ENCODE results near the gene RYR2. TPM values are rescaled to one million over a fixed set of nuclear protein-coding genes. Genes with fewer than 3 reads are reported as not detected.

The RYR2 gene
- total RNA-seq, 3 donors from 2014 or later: 0.16 to 0.59 (median 0.33) TPM

- Histone ChIP-seq H3K4me3 (no peak overlapping the region), H3K4me1 (no peaks in the 10 kb centered on the region), H3K9me3 (no peaks in the 10 kb centered on the region), H3K27ac (no peak overlapping the region), H3K36me3 (no peaks in the 10 kb centered on the region), H3K27me3 (no peaks in the 10 kb centered on the region)
- intact Hi-C loops (cut with DNase I; ENCODE audit: low total_unique reads): no loop called here
- TF ChIP-seq CTCF (IDR thresholded peaks at IDR 0.05) (no peak), POLR2A (IDR thresholded peaks at IDR 0.05) (no peak), POLR2AphosphoS5 (IDR thresholded peaks at IDR 0.05) (no peak)
- no peak for DNase-seq (ENCODE audit: low spot score in 2 of 2)
Observed at GRCh38 chr1:237685551-237685950, 643.6 kb downstream of the RYR2 start.

- intact Hi-C loops (cut with DNase I; ENCODE audit: low total_unique reads): no loop called here
- no peak overlapping the region for H3K4me3 ChIP-seq
- no peak for TF ChIP-seq POLR2A (IDR thresholded peaks at IDR 0.05)
- TF ChIP-seq CTCF (IDR thresholded peaks at IDR 0.05): no peak
- H3K27me3 ChIP-seq: no peaks in the 10 kb centered on the region
- H3K27ac ChIP-seq: no peak overlapping the region
- H3K4me1 ChIP-seq: no peaks in the 10 kb centered on the region
- no peaks in the 10 kb centered on the region for H3K36me3 ChIP-seq
- no peak for DNase-seq (ENCODE audit: low spot score in 2 of 2)
- no peaks in the 10 kb centered on the region for H3K9me3 ChIP-seq
Observed at GRCh38 chr1:237687804-237688203, 645.8 kb downstream of the RYR2 start.

GRCh38 chr1:237690656-237691055 lies 648.7 kb downstream of the RYR2 start:
- H3K27me3 ChIP-seq: no peaks in the 10 kb centered on the region
- no peak for TF ChIP-seq POLR2A (IDR thresholded peaks at IDR 0.05)
- TF ChIP-seq CTCF (IDR thresholded peaks at IDR 0.05): no peak
- TF ChIP-seq POLR2AphosphoS5 (IDR thresholded peaks at IDR 0.05): no peak
- DNase-seq (ENCODE audit: low spot score in 2 of 2): no peak
- H3K4me3 ChIP-seq: no peak overlapping the region
- H3K4me1 ChIP-seq: no peaks in the 10 kb centered on the region
- H3K9me3 ChIP-seq: no peaks in the 10 kb centered on the region
- intact Hi-C loops (cut with DNase I; ENCODE audit: low total_unique reads): no loop called here
- no peaks in the 10 kb centered on the region for H3K36me3 ChIP-seq
- no peak overlapping the region for H3K27ac ChIP-seq

GRCh38 chr1:237692255-237692654 lies 650.3 kb downstream of the RYR2 start:
- Histone ChIP-seq H3K36me3 (no peaks in the 10 kb centered on the region), H3K27me3 (no peaks in the 10 kb centered on the region), H3K27ac (no peak overlapping the region), H3K9me3 (no peaks in the 10 kb centered on the region), H3K4me3 (no peak overlapping the region), H3K4me1 (no peaks in the 10 kb centered on the region)
- TF ChIP-seq CTCF (IDR thresholded peaks at IDR 0.05) (no peak), POLR2A (IDR thresholded peaks at IDR 0.05) (no peak)
- no peak for DNase-seq (ENCODE audit: low spot score in 2 of 2)
- intact Hi-C loops (cut with DNase I; ENCODE audit: low total_unique reads): no loop called here

GRCh38 chr1:237695878-237696277 lies 653.9 kb downstream of the RYR2 start:
- DNase-seq (ENCODE audit: low spot score in 2 of 2): no peak
- no peaks in the 10 kb centered on the region for H3K9me3 ChIP-seq
- no peaks in the 10 kb centered on the region for H3K27me3 ChIP-seq
- no peak overlapping the region for H3K27ac ChIP-seq
- no peaks in the 10 kb centered on the region for H3K4me1 ChIP-seq
- no peak overlapping the region for H3K4me3 ChIP-seq
- no peak for TF ChIP-seq POLR2A (IDR thresholded peaks at IDR 0.05)
- TF ChIP-seq CTCF (IDR thresholded peaks at IDR 0.05): no peak
- TF ChIP-seq POLR2AphosphoS5 (IDR thresholded peaks at IDR 0.05): no peak
- intact Hi-C loops (cut with DNase I; ENCODE audit: low total_unique reads): no loop called here
- H3K36me3 ChIP-seq: no peaks in the 10 kb centered on the region

Data from breast epithelium (tissue), 4 donors.